Tibial nerve (tissue), 4 donors: ENCODE measurements around the gene CAPN15.

Experiments used
- CTCF ChIP-seq, 5 experiments: fragments of 200-600 bp in 3 of 5; fragments of 450-650 bp in 2 of 5; sonication (generic) in 3 of 5; IDR thresholded peaks; one replicate each; pipeline ENCODE4 v1.5.1; 2016 to 2019; ENCODE audit warnings: antibody characterized with exemption in 5 of 5, mild to moderate bottlenecking in 3 of 5, moderate library complexity in 2 of 5
- EP300 ChIP-seq, 2 donors: sonication (generic); formaldehyde crosslinking; IDR thresholded peaks; one replicate each; pipeline ENCODE4 v1.6.1; 2017; ENCODE audit warnings: antibody characterized with exemption in 2 of 2, mild to moderate bottlenecking in 1 of 2
- POLR2A ChIP-seq, 2 donors: fragments of 450-650 bp; IDR thresholded peaks; one replicate each; pipeline ENCODE4 v1.6.1; 2017; ENCODE audit warnings: antibody characterized with exemption in 2 of 2, mild to moderate bottlenecking in 2 of 2, moderate library complexity in 2 of 2

- TF ChIP-seq CTCF (IDR thresholded peaks at IDR 0.05), result no peak
- no peak for TF ChIP-seq POLR2A (IDR thresholded peaks at IDR 0.05)
- TF ChIP-seq EP300 (IDR thresholded peaks at IDR 0.05), result no peak
These were observed 68.6 kb downstream of the CAPN15 start for GRCh38 chr16:595942-596735.
